PC-9 (cell line): ENCODE data around the gene KLHL36. TPM values are rescaled to one million over a fixed set of nuclear protein-coding genes. Genes with fewer than 3 reads are reported as not detected.
A peak's percentile ranks its signal among the peaks of the same experiment; 100 is the strongest.

ENCODE experiments used
- BruUV-seq: library from RNA; stranded (reverse); fragments of 400-500 nt; replicated peaks from 2 replicates; lab custom pipeline; 2021; lab: Mats Ljungman, UMichigan
- CTCF ChIA-PET: fragments of 300-600 bp; sonication (Branson Sonifier 250); formaldehyde crosslinking; loops from one replicate; lab custom pipeline; 2022; ENCODE audit warnings: antibody characterized with exemption; lab: Charles Lee
- POLR2A ChIA-PET: fragments of 300-600 bp; sonication (Branson Sonifier 250); formaldehyde crosslinking; loops from one replicate; lab custom pipeline; 2022; ENCODE audit warnings: antibody characterized with exemption; ENCODE audit not compliant: unreplicated experiment; lab: Charles Lee
- DNase-seq, 2 experiments: peaks; one replicate each; pipeline versions ENCODE4 v3.0.0 to v3.0.0-alpha.2; 2015 to 2022; ENCODE audit warnings: mixed read lengths in 1 of 2
- H2AFZ ChIP-seq: fragments of 200-600 bp; sonication (generic); 2 replicates; pipeline ENCODE4 v1.8.1; 2017; ENCODE audit warnings: antibody characterized with exemption
- H3F3A ChIP-seq: fragments of 200-600 bp; sonication (generic); 2 replicates; pipeline ENCODE4 v1.8.1; 2017; ENCODE audit warnings: antibody characterized with exemption, mild to moderate bottlenecking, low read depth; ENCODE audit not compliant: insufficient read depth
- H3K27ac ChIP-seq: fragments of 200-600 bp; sonication (generic); 2 replicates; pipeline ENCODE4 v1.6.1; 2016; ENCODE audit warnings: mixed run types
- H3K27me3 ChIP-seq: fragments of 200-600 bp; sonication (generic); 2 replicates; pipeline ENCODE4 v1.6.1; 2016; ENCODE audit warnings: low read depth, mixed run types; ENCODE audit not compliant: insufficient read depth
- H3K36me3 ChIP-seq: fragments of 200-600 bp; sonication (generic); 2 replicates; pipeline ENCODE4 v1.6.1; 2016; ENCODE audit warnings: low read depth, mixed run types
- H3K4me1 ChIP-seq: fragments of 200-600 bp; sonication (generic); replicated peaks from 2 replicates; pipeline ENCODE4 v1.6.1; 2016; ENCODE audit warnings: mixed run types; ENCODE audit not compliant: insufficient read depth
- H3K4me2 ChIP-seq: fragments of 200-600 bp; sonication (generic); 2 replicates; pipeline ENCODE4 v1.6.1; 2017; ENCODE audit warnings: mixed run types
- H3K4me3 ChIP-seq: fragments of 200-600 bp; sonication (generic); 2 replicates; pipeline ENCODE4 v1.6.1; 2016; ENCODE audit warnings: mixed run types
- H3K79me2 ChIP-seq: fragments of 200-600 bp; sonication (generic); 2 replicates; pipeline ENCODE4 v1.6.1; 2017; ENCODE audit warnings: low read depth, mixed run types
- H3K9me2 ChIP-seq: fragments of 200-600 bp; sonication (generic); 2 replicates; pipeline ENCODE4 v1.8.1; 2017; ENCODE audit warnings: mild to moderate bottlenecking; ENCODE audit not compliant: insufficient read depth
- H3K9me3 ChIP-seq: fragments of 200-600 bp; sonication (generic); 2 replicates; pipeline ENCODE4 v1.8.1; 2016; ENCODE audit warnings: low read depth; ENCODE audit not compliant: insufficient read depth
- H4K20me1 ChIP-seq: fragments of 200-600 bp; sonication (generic); 2 replicates; pipeline ENCODE4 v1.8.1; 2017; ENCODE audit not compliant: insufficient read depth
- CTCF ChIP-seq: fragments of 200-600 bp; sonication (generic); conservative IDR thresholded peaks from 2 replicates; pipeline ENCODE4 v1.6.1; 2017; ENCODE audit warnings: mixed run types, antibody characterized with exemption, mild to moderate bottlenecking, moderate library complexity
- EZH2 ChIP-seq: fragments of 200-600 bp; sonication (generic); IDR thresholded peaks from 2 replicates; pipeline ENCODE4 v1.8.0; 2017; ENCODE audit warnings: antibody characterized with exemption, low read depth
- intact Hi-C: fragments of 100-400 bp; cut with micrococcal nuclease; formaldehyde crosslinking; loops from one replicate; pipeline ENCODE4 v1.10.0; 2022; ENCODE audit not compliant: unreplicated experiment
- total RNA-seq: library from RNA; stranded (reverse); gene quantifications from 2 replicates; pipeline ENCODE4 v1.2.3, GENCODE V29; 2021

The KLHL36 gene
- total RNA-seq, 1 experiment from 2014 or later, result 73.8 TPM

- Histone ChIP-seq H4K20me1 (peaks cover 50% of the 10 kb centered on the region), H3K79me2 (peaks cover 61% of the 10 kb centered on the region), H3K36me3 (no peaks in the 10 kb centered on the region), H3K4me2 (peak overlapping the region; percentile 97), H3K4me3 (peak overlapping the region; percentile 93), H2AFZ (peak overlapping the region; percentile 60; the same call in 1 of the 2 replicates), H3K27ac (no peak overlapping the region), H3F3A (peaks cover 6% of the 10 kb centered on the region; the same call in 1 of the 2 replicates), H3K27me3 (no peaks in the 10 kb centered on the region), H3K9me3 (no peaks in the 10 kb centered on the region), H3K4me1 (peaks cover 29% of the 10 kb centered on the region), H3K9me2 (no peaks in the 10 kb centered on the region)
- TSS peak; percentile 46 for BruUV-seq
- intact Hi-C loops, result loop anchor here (2.0 kb wide), 1 partner anchor 26 kb away; no protein-coding TSS in a partner anchor
- POLR2A ChIA-PET, result interaction anchor here (0.7 kb wide), 1 partner anchor 30 kb away, joined by 3 read pairs; no protein-coding TSS in a partner anchor
- CTCF ChIA-PET, result interaction anchor here (0.6 to 0.8 kb wide), 2 partner anchors 29 to 635 kb away, joined by 3 to 14 read pairs; no protein-coding TSS in a partner anchor
- DNase-seq, result peak in 1 of 2 experiments; percentile 9
- no peak for TF ChIP-seq EZH2
- no peak for TF ChIP-seq CTCF
Observed at GRCh38 chr16:84700446-84701300, 52.4 kb downstream of the KLHL36 start.

GRCh38 chr16:84703681-84704080 is 55.4 kb downstream of the KLHL36 start:
- Histone ChIP-seq H2AFZ (no peak overlapping the region), H3F3A (peaks cover 6% of the 10 kb centered on the region; the same call in 1 of the 2 replicates), H3K9me3 (no peaks in the 10 kb centered on the region), H3K27ac (no peak overlapping the region), H3K4me2 (0 out of 2 replicates have a peak overlapping the region, but pooled peaks have one; percentile 3), H3K79me2 (peaks cover 90% of the 10 kb centered on the region), H3K36me3 (peaks cover 4% of the 10 kb centered on the region; the same call in 1 of the 2 replicates), H3K4me3 (no peak overlapping the region), H3K27me3 (no peaks in the 10 kb centered on the region), H3K4me1 (peaks cover 45% of the 10 kb centered on the region), H4K20me1 (peaks cover 79% of the 10 kb centered on the region), H3K9me2 (no peaks in the 10 kb centered on the region)
- intact Hi-C loops, result no loop called here
- ChIA-PET POLR2A (no interaction called here), CTCF (interaction anchor here (0.8 kb wide), 1 partner anchor 59 kb away, joined by 10 read pairs; no protein-coding TSS in a partner anchor)
- TF ChIP-seq EZH2, result no peak
- no peak for TF ChIP-seq CTCF
- no peak for DNase-seq
- TSS peak; percentile 0 for BruUV-seq

GRCh38 chr16:84704253-84704652 is 55.9 kb downstream of the KLHL36 start:
- no peak overlapping the region for H3K4me2 ChIP-seq
- peaks cover 84% of the 10 kb centered on the region for H4K20me1 ChIP-seq
- H3K4me1 ChIP-seq, result peaks cover 39% of the 10 kb centered on the region
- no peak overlapping the region for H3K4me3 ChIP-seq
- no peak overlapping the region for H2AFZ ChIP-seq
- CTCF ChIA-PET, result no interaction called here
- no peak for DNase-seq
- BruUV-seq, result no TSS peak
- no peaks in the 10 kb centered on the region for H3K27me3 ChIP-seq
- intact Hi-C loops, result no loop called here
- POLR2A ChIA-PET, result no interaction called here
- no peaks in the 10 kb centered on the region for H3K9me3 ChIP-seq
- H3K36me3 ChIP-seq, result peaks cover 4% of the 10 kb centered on the region; the same call in 1 of the 2 replicates
- TF ChIP-seq EZH2, result no peak
- no peak for TF ChIP-seq CTCF
- H3F3A ChIP-seq, result peaks cover 6% of the 10 kb centered on the region; the same call in 1 of the 2 replicates
- peaks cover 93% of the 10 kb centered on the region for H3K79me2 ChIP-seq
- no peak overlapping the region for H3K27ac ChIP-seq
- no peaks in the 10 kb centered on the region for H3K9me2 ChIP-seq
